Astrocyte (in vitro differentiated cells and primary cell): ENCODE measurements around the gene GLS2.

Experiments
- EZH2 ChIP-seq: IDR thresholded peaks from 2 replicates; pipeline ENCODE4 v1.6.1; 2012; ENCODE audit warnings: mild to moderate bottlenecking, low read length, inconsistent platforms; ENCODE audit not compliant: insufficient read depth
- TF ChIP-seq, protein P1 (sequence below): IDR thresholded peaks from 2 replicates; pipeline ENCODE4 v1.5.1; 2011; ENCODE audit warnings: low read depth, mild to moderate bottlenecking, inconsistent platforms, low read length, moderate library complexity; ENCODE audit not compliant: insufficient read depth

GRCh38 chr12:56520506-56520905 is 32.5 kb upstream of the GLS2 start:
- TF ChIP-seq EZH2, result no peak
- TF ChIP-seq, protein P1, sequence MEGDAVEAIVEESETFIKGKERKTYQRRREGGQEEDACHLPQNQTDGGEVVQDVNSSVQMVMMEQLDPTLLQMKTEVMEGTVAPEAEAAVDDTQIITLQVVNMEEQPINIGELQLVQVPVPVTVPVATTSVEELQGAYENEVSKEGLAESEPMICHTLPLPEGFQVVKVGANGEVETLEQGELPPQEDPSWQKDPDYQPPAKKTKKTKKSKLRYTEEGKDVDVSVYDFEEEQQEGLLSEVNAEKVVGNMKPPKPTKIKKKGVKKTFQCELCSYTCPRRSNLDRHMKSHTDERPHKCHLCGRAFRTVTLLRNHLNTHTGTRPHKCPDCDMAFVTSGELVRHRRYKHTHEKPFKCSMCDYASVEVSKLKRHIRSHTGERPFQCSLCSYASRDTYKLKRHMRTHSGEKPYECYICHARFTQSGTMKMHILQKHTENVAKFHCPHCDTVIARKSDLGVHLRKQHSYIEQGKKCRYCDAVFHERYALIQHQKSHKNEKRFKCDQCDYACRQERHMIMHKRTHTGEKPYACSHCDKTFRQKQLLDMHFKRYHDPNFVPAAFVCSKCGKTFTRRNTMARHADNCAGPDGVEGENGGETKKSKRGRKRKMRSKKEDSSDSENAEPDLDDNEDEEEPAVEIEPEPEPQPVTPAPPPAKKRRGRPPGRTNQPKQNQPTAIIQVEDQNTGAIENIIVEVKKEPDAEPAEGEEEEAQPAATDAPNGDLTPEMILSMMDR, result no peak
